Keratinocyte (primary cell): ENCODE data around the gene OR2T11. TPM values are rescaled to one million over a fixed set of nuclear protein-coding genes. Genes with fewer than 3 reads are reported as not detected.
"Not testable (repeated sequence)": the region's sequence is repeated elsewhere in the genome, so short reads cannot be mapped to it uniquely, and the experiment has no call there.

ENCODE experiments used
- DNase-seq: peaks from one replicate; pipeline ENCODE4 v3.0.0-alpha.2; 2011; ENCODE audit warnings: low read depth, missing footprints, low spot score
- FAIRE-seq: peaks from 2 replicates; lab custom pipeline; 2011; peaks lifted over from hg19 to GRCh38; lab: Jason Lieb, UNC
- H2AFZ ChIP-seq: 2 replicates; pipeline ENCODE4 v1.6.0; 2012; ENCODE audit warnings: low read length, control low read depth, inconsistent platforms; ENCODE audit not compliant: control insufficient read depth
- H3K27ac ChIP-seq: 2 replicates; pipeline ENCODE4 v1.5.1; 2011; ENCODE audit warnings: low read length; ENCODE audit not compliant: control insufficient read depth, insufficient read depth
- H3K27me3 ChIP-seq: 3 replicates; pipeline ENCODE4 v1.6.0; 2011; ENCODE audit warnings: low read length; ENCODE audit not compliant: control insufficient read depth, insufficient read depth; ENCODE audit errors: extremely low read depth
- H3K36me3 ChIP-seq, 2 experiments: 2 replicates in 1 of 2; 3 replicates in 1 of 2; pipeline ENCODE4 v1.5.1; 2011; ENCODE audit warnings: low read length in 2 of 2, mild to moderate bottlenecking in 1 of 2; ENCODE audit not compliant: control insufficient read depth in 2 of 2, insufficient read depth in 2 of 2; ENCODE audit errors: extremely low read depth in 1 of 2
- H3K4me1 ChIP-seq: 3 replicates; pipeline ENCODE4 v1.5.1; 2011; ENCODE audit warnings: low read length; ENCODE audit not compliant: control insufficient read depth, insufficient read depth; ENCODE audit errors: extremely low read depth
- H3K4me2 ChIP-seq: 3 replicates; pipeline ENCODE4 v1.6.0; 2011; ENCODE audit warnings: low read depth, low read length; ENCODE audit not compliant: control insufficient read depth, insufficient read depth; ENCODE audit errors: extremely low read depth
- H3K4me3 ChIP-seq, 3 experiments: fragments of 200-600 bp in 1 of 3; sonication (generic) in 1 of 3; 2 replicates in 2 of 3; 3 replicates in 1 of 3; pipeline ENCODE4 v1.5.1; 2011 to 2016; ENCODE audit warnings: low read length in 3 of 3, mild to moderate bottlenecking in 3 of 3, control low read depth in 2 of 3, inconsistent platforms in 1 of 3, low read depth in 1 of 3, mixed read lengths in 1 of 3, mixed run types in 1 of 3, moderate library complexity in 1 of 3; ENCODE audit not compliant: control insufficient read depth in 2 of 3, insufficient read depth in 2 of 3; ENCODE audit errors: extremely low read depth in 1 of 3
- H3K79me2 ChIP-seq: 2 replicates; pipeline ENCODE4 v1.6.0; 2012; ENCODE audit warnings: low read length; ENCODE audit not compliant: control insufficient read depth, insufficient read depth
- H3K9ac ChIP-seq: 3 replicates; pipeline ENCODE4 v1.6.0; 2011; ENCODE audit warnings: low read length; ENCODE audit not compliant: control insufficient read depth, insufficient read depth; ENCODE audit errors: extremely low read depth
- H3K9me1 ChIP-seq: 3 replicates; pipeline ENCODE4 v1.6.0; 2011; ENCODE audit warnings: low read length; ENCODE audit not compliant: control insufficient read depth, insufficient read depth; ENCODE audit errors: extremely low read depth
- H3K9me3 ChIP-seq: 2 replicates; pipeline ENCODE4 v1.5.1; 2012; ENCODE audit warnings: low read depth, low read length; ENCODE audit not compliant: control insufficient read depth
- H4K20me1 ChIP-seq: 3 replicates; pipeline ENCODE4 v1.6.0; 2011; ENCODE audit warnings: low read length; ENCODE audit not compliant: control insufficient read depth, insufficient read depth; ENCODE audit errors: extremely low read depth
- CTCF ChIP-seq, 3 experiments: IDR thresholded peaks in 1 of 3; conservative IDR thresholded peaks in 1 of 3; optimal IDR thresholded peaks in 1 of 3; 2 replicates in 2 of 3; 3 replicates in 1 of 3; pipeline versions ENCODE3 to v1.5.1; 2011; ENCODE audit warnings: low read length in 3 of 3, mild to moderate bottlenecking in 3 of 3, moderate library complexity in 2 of 3, control low read depth in 1 of 3, inconsistent platforms in 1 of 3; ENCODE audit not compliant: insufficient read depth in 2 of 3; ENCODE audit errors: extremely low read depth in 1 of 3
- EZH2 ChIP-seq: IDR thresholded peaks from one replicate; pipeline ENCODE4 v1.6.1; 2012; ENCODE audit warnings: inconsistent platforms, mild to moderate bottlenecking, low read length, moderate library complexity
- dilution Hi-C: fragments of 300-500 bp; cut with MboI; formaldehyde crosslinking; loops from one replicate; pipeline ENCODE4 v1.7.0; 2020; ENCODE audit warnings: low sequenced_read_pairs; ENCODE audit not compliant: extremely low pct_ligation_motif_present
- polyA minus RNA-seq, 3 experiments: library from RNA; depleted of rRNA, polyadenylated mRNA; stranded (reverse); fragments of >200 nt; gene quantifications; 1 replicate in 1 of 3; 2 replicates in 1 of 3; 3 replicates in 1 of 3; pipeline ENCODE4 v1.2.3, GENCODE V29; 2011
- polyA plus RNA-seq, 5 experiments: library from polyadenylated mRNA; depleted of rRNA in 3 of 5; stranded (reverse) in 3 of 5; stranded (forward) in 1 of 5; unstranded in 1 of 5; fragments of >200 nt; gene quantifications; 1 replicate in 1 of 5; 2 replicates in 3 of 5; 3 replicates in 1 of 5; pipeline versions ENCODE4 v1.2.1 to v1.2.3, GENCODE V29; 2011 to 2012; ENCODE audit warnings: missing spikeins in 2 of 5, low read depth in 1 of 5, low replicate concordance in 1 of 5

OR2T11 gene
- not detected in 3 replicates for polyA plus RNA-seq
- polyA plus RNA-seq (2011; ENCODE audit: low read depth) = not detected
- not detected in 2 replicates for polyA plus RNA-seq (2011; cell fraction: cytosol; rRNA removed)
- not detected in 2 replicates for polyA plus RNA-seq (2011; cell fraction: nucleus; rRNA removed)
- not detected in 2 replicates for polyA plus RNA-seq (2012; ENCODE audit: low replicate concordance)
- polyA minus RNA-seq = not detected in 3 replicates
- polyA minus RNA-seq (2011; cell fraction: cytosol; rRNA and poly(A)+ RNA removed) = not detected
- not detected in 2 replicates for polyA minus RNA-seq (2011; cell fraction: nucleus; rRNA and poly(A)+ RNA removed)

DNA sequence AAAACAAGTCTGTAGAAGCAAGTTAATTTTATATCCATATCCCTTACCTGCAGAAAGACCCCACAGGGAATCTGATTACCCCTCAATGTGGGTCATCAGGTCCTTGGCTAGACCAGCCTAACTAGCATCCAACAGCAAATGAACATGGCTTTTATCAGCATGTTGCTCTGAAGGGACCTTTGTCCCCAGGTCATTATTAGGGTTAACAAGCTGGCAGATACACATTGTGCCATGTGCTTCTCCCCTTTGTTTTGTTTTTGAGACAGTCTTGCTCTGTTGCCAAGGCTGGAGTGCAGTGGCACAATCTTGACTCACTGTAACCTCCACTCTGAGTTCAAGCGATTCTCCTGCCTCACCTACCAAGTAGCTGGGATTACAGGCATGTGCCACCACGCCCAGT is at the start of gene OR2T11:
Gene OR2T11, minus strand, starts transcription at position 101 of the 400 bp plus-strand sequence. CDS start 7,963 bp downstream, outside the sequence.
- H3K4me1 ChIP-seq = not testable (repeated sequence)

DNA sequence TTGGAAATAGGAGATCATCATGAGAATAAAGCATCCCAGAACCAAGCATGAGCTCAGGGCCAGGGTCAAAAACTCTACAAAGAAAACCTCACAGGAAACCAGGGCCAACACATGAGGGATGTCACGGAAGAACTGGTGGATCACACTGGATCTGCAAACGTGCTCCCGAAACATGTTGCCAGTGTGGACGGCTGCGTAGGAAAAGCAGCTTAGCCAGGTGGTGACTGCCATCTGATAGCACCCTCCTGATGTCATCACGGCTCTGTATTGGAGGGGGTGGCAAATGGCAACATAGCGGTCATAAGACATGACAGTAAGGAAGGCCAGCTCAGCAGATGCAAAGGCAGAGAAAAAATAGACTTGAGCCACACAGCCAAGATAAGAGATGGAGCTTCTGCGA is 46.8 kb upstream of the OR2T11 start:
- dilution Hi-C loops = no loop called here
- Histone ChIP-seq H3K9ac (no peak overlapping the region), H3K4me2 (no peak overlapping the region), H3K9me3 (no peaks in the 10 kb centered on the region), H4K20me1 (no peaks in the 10 kb centered on the region), H2AFZ (no peak overlapping the region), H3K27ac (no peak overlapping the region), H3K4me3 (no peak overlapping the region), H3K9me1 (no peaks in the 10 kb centered on the region), H3K27me3 (no peaks in the 10 kb centered on the region), H3K79me2 (no peaks in the 10 kb centered on the region), H3K36me3 (no peaks in the 10 kb centered on the region), H3K4me1 (no peaks in the 10 kb centered on the region)
- TF ChIP-seq CTCF (optimal IDR thresholded peaks at IDR 0.05 in 1 of 3, IDR thresholded peaks at IDR 0.05 in 1 of 3, conservative IDR thresholded peaks at IDR 0.05 in 1 of 3; ENCODE audit: extremely low read depth in 1 of 3, insufficient read depth in 2 of 3, low read length in 3 of 3) = no peak
- no peak for TF ChIP-seq EZH2
- DNase-seq (no peak), FAIRE-seq (no peak)

More for the DNA sequence above, at the start of gene OR2T11:
- H3K27ac ChIP-seq, H3K9me1 ChIP-seq, FAIRE-seq, H3K27me3 ChIP-seq, DNase-seq, H3K79me2 ChIP-seq, H3K36me3 ChIP-seq, H3K9me3 ChIP-seq, H2AFZ ChIP-seq, H3K4me2 ChIP-seq, H3K9ac ChIP-seq, H4K20me1 ChIP-seq, dilution Hi-C loops, H3K4me3 ChIP-seq: not testable (repeated sequence)

GRCh38 chr1:248670003-248670402 is 35.1 kb upstream of the OR2T11 start:
- H3K4me3 ChIP-seq = no peak overlapping the region
- H3K9me1 ChIP-seq = no peaks in the 10 kb centered on the region
- H3K4me2 ChIP-seq = no peak overlapping the region
- H3K27ac ChIP-seq = no peak overlapping the region
- H3K9me3 ChIP-seq = peaks cover 3% of the 10 kb centered on the region
- dilution Hi-C loops = no loop called here
- no peaks in the 10 kb centered on the region for H3K4me1 ChIP-seq
- H3K79me2 ChIP-seq = no peaks in the 10 kb centered on the region
- no peak overlapping the region for H3K9ac ChIP-seq
- H2AFZ ChIP-seq = no peak overlapping the region
- no peaks in the 10 kb centered on the region for H4K20me1 ChIP-seq
- no peaks in the 10 kb centered on the region for H3K36me3 ChIP-seq
- no peaks in the 10 kb centered on the region for H3K27me3 ChIP-seq
- DNase-seq (no peak), FAIRE-seq (no peak)
- TF ChIP-seq EZH2 (no peak), CTCF (optimal IDR thresholded peaks at IDR 0.05 in 1 of 3, IDR thresholded peaks at IDR 0.05 in 1 of 3, conservative IDR thresholded peaks at IDR 0.05 in 1 of 3; ENCODE audit: extremely low read depth in 1 of 3, insufficient read depth in 2 of 3, low read length in 3 of 3) (no peak)
